HG03045 (cell line): Measurements from ENCODE around the gene CTNND2.

ENCODE experiments used
- ATAC-seq: cut with Tn5 transposase; IDR thresholded peaks from one replicate; pipeline ENCODE4 v1.9.1; 2021; ENCODE audit warnings: mild to moderate bottlenecking, moderate library complexity; ENCODE audit not compliant: unreplicated experiment

CTNND2 gene

DNA sequence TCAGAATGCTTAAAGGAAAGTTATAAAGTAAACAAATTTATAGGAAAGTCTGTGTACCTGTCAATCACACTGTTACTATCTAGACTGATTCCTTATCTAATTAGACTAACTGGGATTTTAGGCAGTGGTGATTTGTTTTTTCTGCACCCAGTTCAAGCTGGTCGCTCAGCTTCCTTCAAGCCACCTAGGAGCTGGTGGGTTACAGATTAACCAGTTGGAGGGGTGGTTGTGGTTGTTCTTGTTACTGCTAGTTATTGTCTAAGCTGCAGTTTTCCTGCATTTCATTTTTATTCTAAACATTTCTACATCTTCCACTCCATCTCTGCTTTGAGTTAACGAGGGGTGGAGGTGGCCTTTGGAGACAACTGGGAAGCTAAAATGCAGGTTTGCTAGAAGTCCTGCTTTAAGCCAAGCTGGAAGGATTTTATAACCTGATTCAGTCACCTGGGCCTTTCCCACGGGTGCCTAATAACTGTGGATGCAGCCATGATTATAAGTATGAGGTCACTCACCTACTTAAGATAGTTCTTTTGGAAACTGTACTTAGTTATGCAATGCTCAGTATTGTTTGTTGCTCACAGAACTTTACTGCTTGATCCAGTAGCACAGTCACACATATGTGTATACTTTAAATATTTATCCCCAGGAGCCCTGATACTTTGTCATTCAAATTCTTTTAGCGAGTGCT is 839.3 kb downstream of the CTNND2 start:
- ATAC-seq = no peak

DNA sequence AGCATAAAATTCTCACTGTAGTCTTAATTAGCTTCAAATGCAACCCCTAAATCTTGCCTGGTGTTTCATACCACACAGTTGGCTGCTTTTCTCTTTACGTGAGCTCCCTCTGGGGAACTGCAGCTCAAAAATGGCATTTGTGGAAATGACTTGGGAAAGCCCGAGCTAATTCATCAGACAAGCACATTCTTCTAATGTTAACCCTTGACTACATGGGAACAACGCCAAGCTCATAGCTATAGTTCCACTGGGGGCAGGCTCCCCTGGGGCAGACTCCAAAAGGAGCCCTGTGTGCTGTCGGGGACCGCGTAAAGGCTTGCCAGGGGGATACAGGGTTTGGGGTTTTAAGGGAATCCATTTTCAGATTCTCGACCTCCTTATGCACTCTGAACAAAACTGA is 841.8 kb downstream of the CTNND2 start:
- ATAC-seq = no peak

DNA sequence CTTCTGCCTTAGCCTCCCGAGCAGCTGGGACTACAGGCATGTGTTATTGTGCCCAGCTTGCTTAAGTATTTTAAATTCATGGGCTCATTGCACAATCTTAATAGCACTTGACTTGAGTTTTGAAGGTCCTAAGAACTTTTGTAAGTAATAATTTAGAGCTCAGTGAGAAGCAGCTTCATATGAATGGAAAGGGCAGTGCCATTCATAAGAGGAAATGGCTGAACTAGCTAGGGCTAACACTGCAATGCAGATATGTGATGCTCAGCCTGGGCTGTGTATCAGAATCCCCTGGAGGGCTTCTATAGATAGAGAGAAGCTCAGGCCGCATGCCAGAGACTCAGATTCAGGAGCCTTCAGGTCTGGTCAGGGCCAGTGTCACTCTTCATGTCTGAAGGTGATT is 847.7 kb downstream of the CTNND2 start:
- ATAC-seq = no peak

DNA sequence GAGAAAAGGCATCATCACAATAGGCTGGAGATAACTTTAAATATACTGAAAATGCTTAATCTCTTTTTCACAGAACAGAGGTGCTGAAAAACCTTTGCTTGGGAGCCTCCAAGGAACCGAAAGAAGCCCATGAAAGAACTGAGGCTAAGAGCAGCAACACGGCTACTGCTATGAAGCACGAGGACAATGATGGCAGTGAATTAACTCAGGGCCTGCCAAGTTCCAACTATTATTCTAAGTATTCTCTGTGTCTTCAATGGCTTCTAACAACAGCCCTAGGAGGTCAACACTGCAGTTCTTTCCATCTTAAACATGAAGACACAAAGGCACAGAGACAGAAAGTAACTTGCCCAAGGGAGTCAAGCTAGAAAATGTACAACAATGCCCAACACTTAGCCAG is 850.2 kb downstream of the CTNND2 start:
- no peak for ATAC-seq

DNA sequence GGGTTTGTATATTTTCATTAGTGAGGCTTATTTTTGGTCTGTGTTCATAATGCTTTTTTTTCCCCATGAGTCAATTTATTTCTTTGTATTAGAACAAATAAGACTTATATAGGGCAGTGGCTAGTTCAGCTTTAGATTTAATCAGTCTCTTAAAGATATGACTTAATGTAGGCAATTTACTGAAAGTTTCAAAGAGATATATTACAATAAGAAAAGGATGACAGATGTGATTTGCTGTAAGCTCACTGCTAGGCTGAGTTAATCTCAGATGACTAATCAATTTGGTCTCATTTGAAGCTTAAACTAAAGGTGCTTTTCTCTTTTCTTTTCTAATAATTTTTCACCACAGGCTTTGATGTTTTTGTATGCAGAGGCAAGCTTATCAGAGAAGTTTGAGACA is 851.4 kb downstream of the CTNND2 start:
- no peak for ATAC-seq

DNA sequence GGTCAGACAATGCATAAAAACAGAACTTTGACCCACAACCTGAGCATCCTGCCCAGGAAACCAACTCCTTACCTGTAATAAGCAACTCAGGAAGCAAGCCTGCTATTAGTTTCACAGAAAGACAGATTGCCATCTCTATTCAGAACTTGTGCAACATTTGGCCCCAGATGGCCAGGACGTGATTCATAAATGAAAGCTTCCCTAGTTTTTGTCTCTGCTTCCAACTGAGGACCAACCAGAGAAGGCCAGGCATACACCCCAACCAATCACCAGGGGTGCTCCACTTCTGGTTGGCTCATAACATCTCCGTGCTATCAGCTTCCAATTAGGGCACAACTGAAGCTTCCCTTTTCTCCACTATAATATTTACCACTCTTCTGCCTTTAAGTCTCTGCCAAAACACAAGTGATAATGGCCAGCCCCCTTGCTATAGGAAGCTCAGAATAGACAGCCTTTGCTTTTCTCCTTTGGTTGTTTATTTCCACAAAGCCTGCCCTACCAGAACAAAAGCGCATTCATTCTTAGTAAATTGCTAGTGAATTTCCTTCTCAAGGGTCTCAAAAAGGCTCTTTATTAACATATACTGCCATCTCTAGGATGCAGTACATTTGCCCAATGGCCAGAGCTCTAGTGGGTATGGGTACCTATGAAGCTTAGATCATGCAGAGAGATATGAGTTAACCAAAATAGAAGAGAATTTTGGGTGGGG is 853.5 kb downstream of the CTNND2 start:
- ATAC-seq = no peak

DNA sequence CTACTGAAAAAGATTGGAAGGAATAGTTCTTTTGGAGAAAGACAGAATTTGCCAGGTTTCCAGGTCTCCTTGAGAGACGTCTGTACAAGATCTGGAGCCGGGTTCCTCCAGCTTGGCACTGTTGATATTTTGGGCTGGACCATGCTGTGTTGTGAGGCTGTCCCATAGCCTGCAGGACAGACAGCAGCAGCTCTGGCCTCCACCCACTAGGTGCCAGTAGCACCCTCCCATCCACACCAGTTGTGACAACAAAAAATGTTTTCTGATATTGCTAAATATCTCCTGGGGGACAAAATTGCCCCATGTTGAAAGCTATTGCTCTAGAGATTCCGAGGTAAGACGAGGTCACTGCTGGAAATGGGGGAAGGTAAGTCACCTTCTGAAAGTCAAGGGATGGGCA is 855.5 kb downstream of the CTNND2 start:
- ATAC-seq = no peak

DNA sequence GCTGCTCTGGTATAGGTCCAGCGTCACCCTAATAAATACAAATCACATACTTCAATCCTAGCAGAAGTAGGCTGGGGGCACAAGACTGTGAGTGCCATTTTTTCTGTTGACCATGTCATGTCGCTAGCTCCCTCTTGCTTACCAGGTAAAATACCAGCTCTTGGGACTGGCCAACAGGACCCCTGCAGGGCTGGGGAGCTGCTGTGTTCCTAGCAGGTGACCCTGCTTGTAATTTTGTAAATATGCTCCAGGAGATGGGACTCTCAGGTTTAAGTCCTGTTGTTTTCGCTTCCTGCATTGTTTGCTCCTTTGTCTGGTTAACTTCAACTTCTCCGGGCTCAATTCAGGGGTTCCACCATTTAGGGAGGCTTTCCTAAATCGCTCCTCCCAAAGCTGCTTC is 856.6 kb downstream of the CTNND2 start:
- no peak for ATAC-seq

DNA sequence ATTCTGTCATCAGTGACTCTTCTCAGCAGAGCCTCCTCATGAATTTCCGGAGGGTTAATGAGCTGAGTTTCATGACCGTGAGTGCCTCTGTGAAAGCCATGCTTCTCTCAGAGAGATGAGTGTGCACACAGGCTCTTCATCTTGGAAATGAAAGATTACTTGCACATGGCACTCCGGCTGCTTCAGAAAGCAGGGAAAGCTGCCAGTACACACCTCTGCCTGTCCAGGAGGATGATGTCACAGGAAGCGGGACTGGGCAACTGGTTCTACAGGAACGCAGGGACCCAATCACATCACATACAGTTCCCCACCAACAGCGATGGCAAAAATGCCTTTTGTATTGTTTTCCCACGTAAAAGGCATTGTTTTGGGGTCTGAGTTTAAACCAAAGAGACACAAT is 857.2 kb downstream of the CTNND2 start:
- ATAC-seq = no peak

DNA sequence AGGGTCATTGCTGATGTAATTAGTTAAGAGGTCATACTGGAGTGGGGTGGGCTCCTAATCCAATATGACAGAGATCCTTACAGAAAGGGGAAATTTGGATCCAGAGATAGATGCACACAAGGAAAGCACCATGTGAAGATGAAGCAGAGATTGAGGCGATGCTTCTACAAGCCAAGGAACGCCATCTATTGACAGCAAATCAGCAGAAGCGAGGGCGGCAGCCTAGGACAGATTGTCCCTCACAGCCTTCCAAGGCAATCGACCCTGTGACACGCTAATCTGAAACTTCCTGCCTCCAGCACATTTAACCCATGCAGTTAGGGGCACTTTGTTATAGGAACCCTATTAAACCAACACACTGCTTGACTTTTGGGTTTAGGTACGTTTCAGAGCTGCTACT is 858.1 kb downstream of the CTNND2 start:
- ATAC-seq = no peak

DNA sequence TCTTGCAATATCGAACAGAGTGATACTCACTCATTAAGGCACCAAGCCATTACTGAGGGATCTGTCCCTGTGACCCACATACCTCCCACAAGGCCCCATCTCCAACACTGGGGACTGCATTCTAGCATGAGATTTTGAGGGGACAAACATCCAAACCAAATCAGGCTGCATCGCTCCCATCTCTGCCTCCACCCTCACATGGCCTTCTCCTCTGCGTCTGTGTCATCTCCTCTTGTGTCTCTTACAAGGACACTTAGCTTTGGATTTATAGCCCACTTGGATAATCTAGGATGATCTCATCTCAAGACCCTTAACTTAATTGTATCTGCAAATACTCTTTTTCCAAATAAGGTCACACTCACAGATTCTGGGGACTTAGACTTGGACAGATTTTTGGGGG is 858.8 kb downstream of the CTNND2 start:
- no peak for ATAC-seq

DNA sequence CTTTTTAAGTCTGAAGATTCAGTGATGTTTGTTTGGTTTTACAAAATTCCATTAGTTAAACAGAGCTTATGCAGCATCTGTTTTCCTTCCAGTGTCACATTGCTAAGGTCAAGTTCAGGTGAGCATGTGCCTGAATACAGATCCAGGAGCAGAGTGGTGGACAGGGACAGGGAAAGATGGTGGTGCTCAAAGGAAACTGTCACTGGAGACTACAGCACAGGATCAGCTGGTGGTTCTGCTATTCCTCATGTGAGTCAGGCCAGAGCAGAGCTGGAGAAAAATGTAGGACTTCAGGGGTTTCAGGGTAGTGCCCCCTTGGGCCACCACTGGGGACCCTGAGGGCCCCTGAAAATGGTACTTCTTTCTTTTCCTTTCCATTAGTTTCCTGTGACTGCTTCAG is 859.7 kb downstream of the CTNND2 start:
- ATAC-seq = no peak

DNA sequence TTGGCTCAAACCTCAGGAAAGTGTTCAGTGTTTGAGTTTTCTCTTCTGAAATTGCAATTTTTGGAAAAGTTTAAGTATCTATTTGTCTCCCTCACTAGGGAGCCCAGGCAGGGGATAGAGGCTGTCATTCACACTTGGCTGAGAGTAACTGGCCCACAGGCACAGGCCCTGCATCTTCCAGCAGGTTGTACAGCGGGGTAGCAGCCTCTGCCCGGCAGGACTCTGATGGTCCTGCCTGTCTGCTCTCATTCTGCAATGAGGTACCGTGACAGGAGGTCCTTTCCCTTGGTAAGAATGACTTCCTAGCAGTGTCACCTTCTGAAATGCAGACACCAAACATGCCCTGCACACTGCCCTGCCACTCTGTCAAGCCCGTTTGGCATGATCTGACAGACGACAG is 860.4 kb downstream of the CTNND2 start:
- ATAC-seq = no peak

DNA sequence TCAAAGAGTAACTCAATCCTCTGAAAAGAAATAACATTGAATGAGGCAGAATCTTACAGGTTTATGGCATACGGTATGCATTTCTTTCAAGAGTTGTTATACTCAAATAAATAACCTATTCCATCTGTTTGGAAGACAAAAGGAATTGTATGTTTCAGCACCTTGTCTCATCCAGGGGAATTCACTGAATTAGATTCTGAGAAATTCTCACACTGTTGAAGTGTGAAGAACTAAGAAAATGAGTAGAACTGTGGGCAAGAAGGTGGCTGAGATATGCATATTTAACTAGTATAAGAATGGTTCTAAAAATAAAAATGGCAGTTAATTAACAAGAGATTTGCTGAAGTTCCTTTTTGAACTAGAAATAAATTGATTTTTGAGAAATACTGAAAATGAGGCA is 863.9 kb downstream of the CTNND2 start:
- ATAC-seq = no peak

DNA sequence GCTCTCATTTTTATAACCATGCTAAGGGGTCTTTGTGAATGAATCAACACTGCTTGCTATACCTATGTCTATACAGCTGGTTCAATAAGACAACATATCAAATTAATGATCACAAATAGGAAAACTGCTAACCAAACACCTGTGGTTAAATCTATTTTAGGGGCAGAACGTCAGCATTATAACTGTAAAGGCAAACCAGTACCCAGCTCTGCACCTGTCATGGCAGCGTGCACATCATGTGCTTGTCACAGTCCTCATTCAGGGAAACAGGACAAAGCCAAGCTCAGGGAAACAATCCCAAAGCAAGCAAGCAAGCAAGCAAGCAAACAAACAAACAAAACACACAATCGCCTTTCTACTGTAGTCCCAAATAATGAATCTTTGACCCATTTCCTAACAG is 865.5 kb downstream of the CTNND2 start:
- ATAC-seq = no peak

DNA sequence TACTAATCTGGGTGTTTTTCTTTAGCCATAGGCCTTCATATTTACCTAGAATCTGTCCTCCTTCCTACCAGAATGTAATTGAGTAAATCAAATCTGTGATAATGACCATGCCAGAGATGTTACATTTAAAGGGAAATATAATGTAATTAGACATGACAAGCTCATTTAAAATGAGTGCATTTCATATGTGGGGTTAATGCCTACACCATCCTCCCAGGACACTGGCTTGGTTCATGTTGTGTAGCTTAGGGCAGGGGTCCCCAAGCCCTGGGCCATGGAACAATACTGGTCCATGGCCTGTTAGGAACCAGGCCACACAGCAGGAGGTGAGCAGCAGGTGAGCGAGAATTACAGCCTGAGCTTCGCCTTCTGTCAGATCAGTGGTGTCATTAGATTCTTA is 866.3 kb downstream of the CTNND2 start:
- no peak for ATAC-seq

DNA sequence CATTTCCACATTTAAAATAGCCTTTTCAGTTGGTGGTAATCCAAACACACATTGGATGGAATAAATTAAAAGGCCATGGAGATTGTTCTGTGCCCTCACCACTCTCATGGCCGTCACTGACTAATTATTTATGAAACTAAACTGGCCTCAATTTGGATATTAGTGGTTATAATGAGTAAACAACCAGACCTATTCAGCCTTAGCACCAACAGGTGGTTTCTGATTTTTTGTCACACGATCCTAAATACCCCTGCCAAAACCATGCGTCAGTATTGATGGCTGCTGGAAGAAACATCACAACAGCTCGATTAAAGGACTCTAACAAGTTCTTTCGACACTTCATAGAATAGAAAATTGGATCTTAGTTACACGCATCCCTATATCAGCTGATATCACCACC is 867.2 kb downstream of the CTNND2 start:
- no peak for ATAC-seq

DNA sequence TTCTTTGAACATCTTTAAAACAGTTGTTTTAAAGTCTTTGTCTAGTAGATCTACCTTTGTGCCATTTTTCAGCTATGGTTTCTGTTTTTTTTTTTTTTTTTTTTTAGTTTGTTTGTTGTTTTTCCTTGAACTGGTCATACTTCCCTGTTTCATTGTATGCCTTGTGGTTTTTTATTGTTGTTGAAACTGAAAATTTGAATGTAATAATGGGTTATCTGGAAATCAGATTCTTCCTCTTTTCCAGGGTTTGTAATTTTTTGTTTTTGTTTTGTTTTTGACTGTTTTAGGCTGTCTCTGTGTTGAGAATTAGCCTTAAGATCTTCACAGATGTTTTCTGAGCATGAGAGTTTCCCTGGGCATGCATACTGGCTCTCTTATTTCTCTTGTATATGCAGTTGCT is 873.6 kb downstream of the CTNND2 start:
- ATAC-seq = no peak

DNA sequence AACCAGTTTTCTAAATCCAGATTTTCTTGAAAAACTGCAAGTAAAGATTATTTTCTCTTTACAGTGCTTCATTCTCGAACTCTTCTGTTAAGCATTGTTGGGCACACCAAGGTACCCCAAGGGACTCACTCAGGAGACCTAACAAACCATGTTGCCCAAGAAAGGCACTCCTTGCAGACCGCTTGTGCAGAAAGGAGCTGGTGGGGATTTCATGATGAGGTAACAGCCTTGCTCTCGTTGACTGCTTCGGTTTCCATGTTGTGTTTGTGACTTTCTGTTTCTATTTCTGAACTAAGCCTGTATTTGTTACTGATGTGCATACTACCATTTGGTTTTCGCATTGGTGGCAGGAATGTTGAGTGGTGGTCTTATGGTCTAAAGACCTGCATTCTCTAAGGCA is 876.6 kb downstream of the CTNND2 start:
- no peak for ATAC-seq

DNA sequence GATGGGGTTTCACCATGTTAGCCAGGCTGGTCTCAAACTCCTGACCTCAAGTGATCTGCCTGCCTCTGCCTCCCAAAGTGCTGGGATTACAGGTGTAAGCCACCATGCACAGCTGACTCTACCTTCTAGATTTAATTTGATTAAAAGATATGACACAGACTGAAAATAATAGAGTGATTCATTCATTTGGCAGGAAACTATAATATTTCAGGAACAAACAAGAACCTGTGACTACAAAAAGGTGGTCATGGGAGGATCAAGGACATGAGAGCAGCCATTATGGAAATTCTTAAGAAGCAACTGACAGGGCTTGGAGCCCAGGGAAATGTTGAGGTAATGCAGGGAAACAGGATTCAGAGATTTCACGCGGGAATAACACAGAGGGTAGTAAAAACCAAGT is 877.7 kb downstream of the CTNND2 start:
- ATAC-seq = no peak

DNA sequence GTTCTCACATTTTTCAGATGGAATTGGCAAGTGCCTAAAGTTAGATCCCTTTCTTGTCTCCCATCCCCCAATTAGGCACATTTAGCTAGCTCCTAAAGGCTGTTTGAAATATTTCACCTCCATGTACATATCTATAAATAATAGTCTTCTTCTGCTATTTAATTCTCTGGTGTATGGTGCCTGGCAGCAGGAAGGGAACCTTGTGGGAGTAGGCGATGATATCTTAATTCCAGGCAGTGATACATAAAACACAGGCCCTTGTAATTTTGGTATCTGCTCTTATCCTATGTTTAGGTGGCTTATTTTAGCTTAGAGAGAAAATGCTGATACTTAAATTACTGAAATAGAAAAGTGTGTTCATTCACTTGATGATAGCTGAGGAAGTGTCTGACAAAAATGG is 880.3 kb downstream of the CTNND2 start:
- ATAC-seq = no peak

DNA sequence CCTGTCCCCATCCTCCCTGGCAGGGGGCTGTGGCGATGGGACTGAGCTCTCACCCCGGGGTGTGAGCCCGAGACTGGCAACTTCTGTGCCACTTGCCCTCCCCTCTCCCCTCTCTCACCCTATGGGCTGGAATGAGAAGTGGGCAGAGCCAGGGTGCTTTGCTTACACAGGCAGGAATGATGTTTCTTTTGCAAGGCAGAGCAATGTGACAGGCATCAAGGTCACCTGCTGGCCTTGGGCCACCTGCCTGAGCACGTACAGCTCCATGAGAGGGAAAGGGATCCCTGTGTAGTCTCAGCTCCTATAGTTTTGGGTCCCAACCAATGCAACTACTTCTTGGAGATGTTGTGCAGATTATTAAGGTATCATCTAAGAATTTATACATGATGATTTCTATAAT is 890.5 kb downstream of the CTNND2 start:
- no peak for ATAC-seq

DNA sequence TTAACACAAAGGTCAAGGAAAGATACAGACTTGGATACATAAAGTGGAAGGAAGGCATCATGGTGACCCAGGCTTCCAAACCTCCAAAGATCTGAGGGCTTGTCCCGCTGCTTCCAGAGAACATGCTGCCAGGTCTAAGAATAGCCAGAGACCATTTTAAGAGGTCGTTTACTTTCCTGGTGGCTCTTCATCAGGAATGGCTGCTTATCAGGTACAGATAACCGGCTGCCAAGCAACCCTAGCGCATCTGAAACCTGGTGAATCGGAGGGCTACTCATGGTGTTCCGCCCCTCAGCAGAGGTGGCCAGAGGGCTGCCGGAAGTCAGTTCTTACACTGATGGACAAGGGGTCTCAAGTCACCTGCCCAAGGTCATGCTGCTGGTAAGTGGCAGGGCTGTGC is 892.0 kb downstream of the CTNND2 start:
- no peak for ATAC-seq
